Skeletal muscle satellite cell (primary cell): Measurements from ENCODE around the gene ATG12.
"Not testable (repeated sequence)": the region's sequence is repeated elsewhere in the genome, so short reads cannot be mapped to it uniquely, and the experiment has no call there.

Source experiments
- H3K27me3 ChIP-seq: 2 replicates; pipeline ENCODE4 v1.7.0; 2013; ENCODE audit warnings: low read length; ENCODE audit not compliant: control insufficient read depth, insufficient read depth
- H3K36me3 ChIP-seq: 2 replicates; pipeline ENCODE4 v1.7.0; 2013; ENCODE audit warnings: mild to moderate bottlenecking, control low read depth, low read length; ENCODE audit not compliant: insufficient read depth
- H3K4me1 ChIP-seq: 2 replicates; pipeline ENCODE4 v1.7.0; 2013; ENCODE audit warnings: low read length; ENCODE audit not compliant: control insufficient read depth, insufficient read depth
- H3K4me2 ChIP-seq: 2 replicates; pipeline ENCODE4 v1.7.0; 2013; ENCODE audit warnings: mild to moderate bottlenecking, low read length
- H3K4me3 ChIP-seq: 2 replicates; pipeline ENCODE4 v1.7.0; 2013; ENCODE audit warnings: low read length
- H3K9ac ChIP-seq: 2 replicates; pipeline ENCODE4 v1.7.0; 2013; ENCODE audit warnings: mild to moderate bottlenecking, low read depth, low read length, moderate library complexity
- H3K9me3 ChIP-seq: replicated peaks from 2 replicates; pipeline ENCODE4 v1.7.0; 2013; ENCODE audit warnings: mild to moderate bottlenecking, control low read depth, low read length

Gene ATG12

GRCh38 chr5:115840873-115841272 is 492 bp downstream of the ATG12 start:
- H3K4me3 ChIP-seq = peak overlapping the region; percentile 74
- H3K4me1 ChIP-seq = peaks cover 22% of the 10 kb centered on the region
- H3K4me2 ChIP-seq = peak overlapping the region; percentile 83
- H3K9me3 ChIP-seq = no peaks in the 10 kb centered on the region
- peaks cover 18% of the 10 kb centered on the region for H3K36me3 ChIP-seq
- H3K27me3 ChIP-seq = no peaks in the 10 kb centered on the region
- peak overlapping the region; percentile 84 for H3K9ac ChIP-seq

- peak overlapping the region; percentile 74 for H3K4me3 ChIP-seq
- peak overlapping the region; percentile 17 for H3K9ac ChIP-seq
Measured at GRCh38 chr5:115838885-115839518, 2.4 kb downstream of the ATG12 start.

GRCh38 chr5:115835481-115835880 is 5.9 kb downstream of the ATG12 start:
- Histone ChIP-seq H3K27me3 (no peaks in the 10 kb centered on the region), H3K9me3 (no peaks in the 10 kb centered on the region), H3K4me3 (no peak overlapping the region), H3K36me3 (peaks cover 53% of the 10 kb centered on the region), H3K4me1 (peaks cover 16% of the 10 kb centered on the region), H3K4me2 (no peak overlapping the region), H3K9ac (no peak overlapping the region)

More at GRCh38 chr5:115838885-115839518, 2.4 kb downstream of the ATG12 start:
- H3K27me3 ChIP-seq = no peaks in the 10 kb centered on the region
- peaks cover 35% of the 10 kb centered on the region for H3K36me3 ChIP-seq
- H3K4me1 ChIP-seq = peaks cover 22% of the 10 kb centered on the region
- no peaks in the 10 kb centered on the region for H3K9me3 ChIP-seq
- H3K4me2 ChIP-seq = peak overlapping the region; percentile 83

GRCh38 chr5:115831163-115831768 is 10.1 kb downstream of the ATG12 start:
- Histone ChIP-seq H3K9ac (no peak overlapping the region), H3K4me3 (no peak overlapping the region), H3K27me3 (no peaks in the 10 kb centered on the region), H3K36me3 (peaks cover 58% of the 10 kb centered on the region), H3K4me2 (no peak overlapping the region), H3K9me3 (no peaks in the 10 kb centered on the region), H3K4me1 (no peaks in the 10 kb centered on the region)

GRCh38 chr5:115829913-115830312 is 11.5 kb downstream of the ATG12 start:
- Histone ChIP-seq H3K36me3 (peaks cover 44% of the 10 kb centered on the region), H3K9me3 (no peaks in the 10 kb centered on the region), H3K9ac (no peak overlapping the region), H3K4me3 (no peak overlapping the region), H3K4me1 (no peaks in the 10 kb centered on the region), H3K27me3 (no peaks in the 10 kb centered on the region), H3K4me2 (no peak overlapping the region)

- no peak overlapping the region for H3K9ac ChIP-seq
- no peak overlapping the region for H3K4me3 ChIP-seq
- H3K27me3 ChIP-seq = no peaks in the 10 kb centered on the region
- H3K4me1 ChIP-seq = no peaks in the 10 kb centered on the region
- H3K36me3 ChIP-seq = peaks cover 23% of the 10 kb centered on the region
- no peaks in the 10 kb centered on the region for H3K9me3 ChIP-seq
- no peak overlapping the region for H3K4me2 ChIP-seq
Measured at GRCh38 chr5:115825948-115826347, 15.4 kb downstream of the ATG12 start.

- not testable (repeated sequence) for H3K27me3 ChIP-seq, H3K4me3 ChIP-seq, H3K4me2 ChIP-seq, H3K4me1 ChIP-seq, H3K9me3 ChIP-seq, H3K9ac ChIP-seq
- H3K36me3 ChIP-seq = peaks cover 19% of the 10 kb centered on the region
Measured at GRCh38 chr5:115824983-115825382, 16.4 kb downstream of the ATG12 start.

- peaks cover 15% of the 10 kb centered on the region for H3K27me3 ChIP-seq
- no peaks in the 10 kb centered on the region for H3K36me3 ChIP-seq
- H3K4me3 ChIP-seq = no peak overlapping the region
- H3K9me3 ChIP-seq = no peaks in the 10 kb centered on the region
- H3K4me1 ChIP-seq = peaks cover 11% of the 10 kb centered on the region
- no peak overlapping the region for H3K4me2 ChIP-seq
- no peak overlapping the region for H3K9ac ChIP-seq
Measured at GRCh38 chr5:115820846-115821245, 20.5 kb downstream of the ATG12 start.

GRCh38 chr5:115818821-115819220 is 22.5 kb downstream of the ATG12 start:
- Histone ChIP-seq H3K27me3 (peaks cover 34% of the 10 kb centered on the region), H3K36me3 (no peaks in the 10 kb centered on the region)

GRCh38 chr5:115817386-115817785 is 24.0 kb downstream of the ATG12 start:
- Histone ChIP-seq H3K9ac (no peak overlapping the region), H3K4me1 (peaks cover 19% of the 10 kb centered on the region), H3K4me2 (no peak overlapping the region), H3K27me3 (peaks cover 36% of the 10 kb centered on the region), H3K36me3 (no peaks in the 10 kb centered on the region), H3K9me3 (no peaks in the 10 kb centered on the region), H3K4me3 (no peak overlapping the region)

More at GRCh38 chr5:115818821-115819220, 22.5 kb downstream of the ATG12 start:
- Histone ChIP-seq H3K9ac (no peak overlapping the region), H3K9me3 (no peaks in the 10 kb centered on the region), H3K4me3 (no peak overlapping the region), H3K4me2 (no peak overlapping the region), H3K4me1 (peaks cover 19% of the 10 kb centered on the region)

- no peaks in the 10 kb centered on the region for H3K9me3 ChIP-seq
- H3K36me3 ChIP-seq = no peaks in the 10 kb centered on the region
- H3K4me1 ChIP-seq = peaks cover 19% of the 10 kb centered on the region
- H3K4me2 ChIP-seq = peak within 1 kb of the TSS; percentile 99
- H3K27me3 ChIP-seq = peaks cover 36% of the 10 kb centered on the region
- H3K9ac ChIP-seq = peak within 1 kb of the TSS; percentile 83
- peak within 1 kb of the TSS; percentile 84 for H3K4me3 ChIP-seq
Measured at GRCh38 chr5:115816226-115817081, 24.9 kb downstream of the ATG12 start, which contains the start of gene CDO1. TSS of gene CDO1 (minus strand) at chr5:115816659. CDS start at chr5:115816397, 262 bp downstream.
